ENCODE measurements around the gene SUN3.

The SUN3 gene

GRCh38 chr7:47942132-47942531, 86.8 kb downstream of the SUN3 start:
- no peaks in the 10 kb centered on the region for H3K27me3 ChIP-seq (ENCODE audit: control insufficient read depth in 1 of 2, insufficient read depth in 2 of 2, low read length in 2 of 2)
- peaks cover 23 to 26% of the 10 kb centered on the region in 2 donors for H3K4me1 ChIP-seq (ENCODE audit: control insufficient read depth in 1 of 2, insufficient read depth in 2 of 2, low read length in 2 of 2)
- H3K9ac ChIP-seq (ENCODE audit: low read depth in 1 of 2, low read length in 2 of 2): no peak overlapping the region
- H3K36me3 ChIP-seq (ENCODE audit: control insufficient read depth in 1 of 2, insufficient read depth in 2 of 2, low read length in 2 of 2): no peaks in the 10 kb centered on the region
- H3K27ac ChIP-seq (ENCODE audit: low read depth, low read length): no peak overlapping the region
- no peaks in the 10 kb centered on the region for H3K9me3 ChIP-seq (ENCODE audit: control insufficient read depth in 1 of 2, low read length in 2 of 2)
- H3K4me3 ChIP-seq (ENCODE audit: low read depth in 1 of 2, low read length in 2 of 2): no peak overlapping the region

- Histone ChIP-seq H3K36me3 (ENCODE audit: control insufficient read depth in 1 of 2, insufficient read depth in 2 of 2, low read length in 2 of 2) (no peaks in the 10 kb centered on the region), H3K9me3 (ENCODE audit: control insufficient read depth in 1 of 2, low read length in 2 of 2) (no peaks in the 10 kb centered on the region), H3K27me3 (ENCODE audit: control insufficient read depth in 1 of 2, insufficient read depth in 2 of 2, low read length in 2 of 2) (no peaks in the 10 kb centered on the region), H3K4me3 (ENCODE audit: low read depth in 1 of 2, low read length in 2 of 2) (no peak overlapping the region), H3K4me1 (ENCODE audit: control insufficient read depth in 1 of 2, insufficient read depth in 2 of 2, low read length in 2 of 2) (peaks cover 19 to 23% of the 10 kb centered on the region in 2 donors), H3K27ac (ENCODE audit: low read depth, low read length) (peak overlapping the region; percentile 77), H3K9ac (ENCODE audit: low read depth in 1 of 2, low read length in 2 of 2) (peak overlapping the region in 1 of 2 donors; percentile 8)
These were observed 87.6 kb downstream of the SUN3 start for GRCh38 chr7:47941136-47941844.

- H3K27ac ChIP-seq (ENCODE audit: low read depth, low read length): peak overlapping the region; percentile 77
- H3K4me3 ChIP-seq (ENCODE audit: low read depth in 1 of 2, low read length in 2 of 2): no peak overlapping the region
- H3K9ac ChIP-seq (ENCODE audit: low read depth in 1 of 2, low read length in 2 of 2): peak overlapping the region in 1 of 2 donors; percentile 8
- H3K27me3 ChIP-seq (ENCODE audit: control insufficient read depth in 1 of 2, insufficient read depth in 2 of 2, low read length in 2 of 2): no peaks in the 10 kb centered on the region
- H3K36me3 ChIP-seq (ENCODE audit: control insufficient read depth in 1 of 2, insufficient read depth in 2 of 2, low read length in 2 of 2): no peaks in the 10 kb centered on the region
- no peaks in the 10 kb centered on the region for H3K9me3 ChIP-seq (ENCODE audit: control insufficient read depth in 1 of 2, low read length in 2 of 2)
- peaks cover 19 to 23% of the 10 kb centered on the region in 2 donors for H3K4me1 ChIP-seq (ENCODE audit: control insufficient read depth in 1 of 2, insufficient read depth in 2 of 2, low read length in 2 of 2)
These were observed 88.6 kb downstream of the SUN3 start for GRCh38 chr7:47940088-47941013.

- Histone ChIP-seq H3K4me1 (ENCODE audit: control insufficient read depth in 1 of 2, insufficient read depth in 2 of 2, low read length in 2 of 2) (peaks cover 19 to 23% of the 10 kb centered on the region in 2 donors), H3K27ac (ENCODE audit: low read depth, low read length) (peak overlapping the region; percentile 10)
These were observed 89.4 kb downstream of the SUN3 start for GRCh38 chr7:47939425-47940036.

GRCh38 chr7:47938574-47939165, 90.2 kb downstream of the SUN3 start:
- H3K4me1 ChIP-seq (ENCODE audit: control insufficient read depth in 1 of 2, insufficient read depth in 2 of 2, low read length in 2 of 2): peaks cover 19 to 23% of the 10 kb centered on the region in 2 donors
- no peaks in the 10 kb centered on the region for H3K27me3 ChIP-seq (ENCODE audit: control insufficient read depth in 1 of 2, insufficient read depth in 2 of 2, low read length in 2 of 2)
- H3K36me3 ChIP-seq (ENCODE audit: control insufficient read depth in 1 of 2, insufficient read depth in 2 of 2, low read length in 2 of 2): no peaks in the 10 kb centered on the region
- H3K9ac ChIP-seq (ENCODE audit: low read depth in 1 of 2, low read length in 2 of 2): no peak overlapping the region
- no peak overlapping the region for H3K4me3 ChIP-seq (ENCODE audit: low read depth in 1 of 2, low read length in 2 of 2)
- no peaks in the 10 kb centered on the region for H3K9me3 ChIP-seq (ENCODE audit: control insufficient read depth in 1 of 2, low read length in 2 of 2)
- H3K27ac ChIP-seq (ENCODE audit: low read depth, low read length): no peak overlapping the region

More at GRCh38 chr7:47939425-47940036, 89.4 kb downstream of the SUN3 start:
- Histone ChIP-seq H3K9ac (ENCODE audit: low read depth in 1 of 2, low read length in 2 of 2) (no peak overlapping the region), H3K9me3 (ENCODE audit: control insufficient read depth in 1 of 2, low read length in 2 of 2) (no peaks in the 10 kb centered on the region), H3K27me3 (ENCODE audit: control insufficient read depth in 1 of 2, insufficient read depth in 2 of 2, low read length in 2 of 2) (no peaks in the 10 kb centered on the region), H3K4me3 (ENCODE audit: low read depth in 1 of 2, low read length in 2 of 2) (no peak overlapping the region), H3K36me3 (ENCODE audit: control insufficient read depth in 1 of 2, insufficient read depth in 2 of 2, low read length in 2 of 2) (no peaks in the 10 kb centered on the region)

GRCh38 chr7:47937711-47938573, 91.0 kb downstream of the SUN3 start:
- no peak overlapping the region for H3K4me3 ChIP-seq (ENCODE audit: low read depth in 1 of 2, low read length in 2 of 2)
- peaks cover 19 to 23% of the 10 kb centered on the region in 2 donors for H3K4me1 ChIP-seq (ENCODE audit: control insufficient read depth in 1 of 2, insufficient read depth in 2 of 2, low read length in 2 of 2)
- H3K27me3 ChIP-seq (ENCODE audit: control insufficient read depth in 1 of 2, insufficient read depth in 2 of 2, low read length in 2 of 2): no peaks in the 10 kb centered on the region
- no peak overlapping the region for H3K9ac ChIP-seq (ENCODE audit: low read depth in 1 of 2, low read length in 2 of 2)
- H3K36me3 ChIP-seq (ENCODE audit: control insufficient read depth in 1 of 2, insufficient read depth in 2 of 2, low read length in 2 of 2): no peaks in the 10 kb centered on the region
- H3K9me3 ChIP-seq (ENCODE audit: control insufficient read depth in 1 of 2, low read length in 2 of 2): no peaks in the 10 kb centered on the region
- no peak overlapping the region for H3K27ac ChIP-seq (ENCODE audit: low read depth, low read length)
